SK-N-SH (cell line): ENCODE results near the gene LIPM.

ENCODE experiments used
- EP300 ChIP-seq, 2 experiments: IDR thresholded peaks; 2 replicates each; pipeline versions ENCODE4 v1.4.0 to v1.6.1; 2012; ENCODE audit warnings: borderline replicate concordance in 1 of 2, low read depth in 1 of 2, low read length in 1 of 2
- EZH2phosphoT487 ChIP-seq: fragments of 200-600 bp; sonication (generic); IDR thresholded peaks from 2 replicates; pipeline ENCODE4 v1.6.1; 2017; ENCODE audit warnings: low read depth, mixed run types, mild to moderate bottlenecking, antibody characterized with exemption, moderate library complexity, borderline replicate concordance
- MEF2A ChIP-seq: IDR thresholded peaks from 2 replicates; pipeline ENCODE4 v1.4.0; 2012; ENCODE audit warnings: low read depth, borderline replicate concordance
- SMC3 ChIP-seq: IDR thresholded peaks from 2 replicates; pipeline ENCODE4 v1.6.1; 2012; ENCODE audit warnings: low read depth, low read length, improper control_type of control experiment
- TF ChIP-seq, protein P1 (sequence below): IDR thresholded peaks from 2 replicates; pipeline ENCODE4 v1.4.0; 2012; ENCODE audit warnings: low read depth
- TF ChIP-seq, protein P2 (sequence below): fragments of 200-600 bp; sonication (generic); IDR thresholded peaks from 2 replicates; pipeline ENCODE4 v1.6.1; 2017; ENCODE audit warnings: antibody characterized with exemption, mild to moderate bottlenecking, moderate library complexity

DNA sequence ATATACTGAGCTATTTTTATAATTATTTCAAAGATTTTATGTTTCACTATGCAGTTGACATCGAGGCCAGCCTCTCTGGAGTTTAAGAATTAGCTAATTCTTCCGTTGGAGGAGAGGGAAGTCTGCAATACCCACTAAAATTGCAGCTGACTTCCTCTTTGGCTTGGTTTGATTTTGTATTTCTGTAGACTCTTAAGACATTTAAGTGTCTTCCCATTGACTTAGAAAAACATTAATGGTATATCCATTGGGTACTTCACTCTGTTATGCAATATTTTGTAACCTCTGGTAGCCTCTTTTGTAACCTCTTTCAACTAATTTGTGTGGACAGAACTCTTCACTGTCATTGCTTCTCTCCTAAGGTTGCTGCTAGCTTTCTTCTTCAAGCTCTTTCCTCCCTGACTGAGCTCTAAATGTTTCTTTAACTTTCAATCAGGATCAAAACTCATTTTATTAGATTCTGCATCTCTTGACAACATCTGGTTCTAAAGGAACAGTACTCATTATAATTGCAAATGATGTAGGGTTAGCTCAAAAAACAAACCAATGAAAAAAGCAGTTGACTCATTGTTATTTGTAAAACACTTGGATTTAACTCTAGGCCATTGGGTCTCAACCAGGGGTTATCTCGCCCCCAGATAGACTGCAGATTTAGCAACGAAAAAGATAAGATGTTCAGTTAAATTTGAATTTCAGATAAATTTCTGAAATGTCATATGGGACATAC, 50.8 kb downstream of the LIPM start:
- no peak for TF ChIP-seq EZH2phosphoT487
- TF ChIP-seq, protein P1, sequence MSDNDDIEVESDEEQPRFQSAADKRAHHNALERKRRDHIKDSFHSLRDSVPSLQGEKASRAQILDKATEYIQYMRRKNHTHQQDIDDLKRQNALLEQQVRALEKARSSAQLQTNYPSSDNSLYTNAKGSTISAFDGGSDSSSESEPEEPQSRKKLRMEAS = no peak
- no peak for TF ChIP-seq MEF2A
- TF ChIP-seq EP300 (IDR thresholded peaks at IDR 0.05; ENCODE audit: borderline replicate concordance in 1 of 2, low read depth in 1 of 2, low read length in 1 of 2) = no peak
- TF ChIP-seq, protein P2, sequence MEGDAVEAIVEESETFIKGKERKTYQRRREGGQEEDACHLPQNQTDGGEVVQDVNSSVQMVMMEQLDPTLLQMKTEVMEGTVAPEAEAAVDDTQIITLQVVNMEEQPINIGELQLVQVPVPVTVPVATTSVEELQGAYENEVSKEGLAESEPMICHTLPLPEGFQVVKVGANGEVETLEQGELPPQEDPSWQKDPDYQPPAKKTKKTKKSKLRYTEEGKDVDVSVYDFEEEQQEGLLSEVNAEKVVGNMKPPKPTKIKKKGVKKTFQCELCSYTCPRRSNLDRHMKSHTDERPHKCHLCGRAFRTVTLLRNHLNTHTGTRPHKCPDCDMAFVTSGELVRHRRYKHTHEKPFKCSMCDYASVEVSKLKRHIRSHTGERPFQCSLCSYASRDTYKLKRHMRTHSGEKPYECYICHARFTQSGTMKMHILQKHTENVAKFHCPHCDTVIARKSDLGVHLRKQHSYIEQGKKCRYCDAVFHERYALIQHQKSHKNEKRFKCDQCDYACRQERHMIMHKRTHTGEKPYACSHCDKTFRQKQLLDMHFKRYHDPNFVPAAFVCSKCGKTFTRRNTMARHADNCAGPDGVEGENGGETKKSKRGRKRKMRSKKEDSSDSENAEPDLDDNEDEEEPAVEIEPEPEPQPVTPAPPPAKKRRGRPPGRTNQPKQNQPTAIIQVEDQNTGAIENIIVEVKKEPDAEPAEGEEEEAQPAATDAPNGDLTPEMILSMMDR = no peak
- no peak for TF ChIP-seq SMC3
